Raji (cell line): Measurements from ENCODE around the gene PPP4R4.

ENCODE experiments used
- POLR2A ChIP-seq: IDR thresholded peaks from 2 replicates; pipeline ENCODE4 v1.6.1; 2011; ENCODE audit warnings: low read depth, low read length, control low read depth; ENCODE audit not compliant: insufficient read depth

Gene PPP4R4

GRCh38 chr14:94136575-94137331, 37.4 kb upstream of the PPP4R4 start:
- no peak for TF ChIP-seq POLR2A

- TF ChIP-seq POLR2A = no peak
Observed at GRCh38 chr14:94138251-94138650, 35.9 kb upstream of the PPP4R4 start.

GRCh38 chr14:94139006-94139405, 35.1 kb upstream of the PPP4R4 start:
- TF ChIP-seq POLR2A = no peak

- TF ChIP-seq POLR2A = no peak
Observed at GRCh38 chr14:94139421-94139820, 34.7 kb upstream of the PPP4R4 start.

- TF ChIP-seq POLR2A = no peak
Observed at GRCh38 chr14:94142247-94142646, 31.9 kb upstream of the PPP4R4 start.

GRCh38 chr14:94142836-94143235, 31.3 kb upstream of the PPP4R4 start:
- TF ChIP-seq POLR2A = no peak

- TF ChIP-seq POLR2A = no peak
Observed at GRCh38 chr14:94143239-94143638, 30.9 kb upstream of the PPP4R4 start.

DNA sequence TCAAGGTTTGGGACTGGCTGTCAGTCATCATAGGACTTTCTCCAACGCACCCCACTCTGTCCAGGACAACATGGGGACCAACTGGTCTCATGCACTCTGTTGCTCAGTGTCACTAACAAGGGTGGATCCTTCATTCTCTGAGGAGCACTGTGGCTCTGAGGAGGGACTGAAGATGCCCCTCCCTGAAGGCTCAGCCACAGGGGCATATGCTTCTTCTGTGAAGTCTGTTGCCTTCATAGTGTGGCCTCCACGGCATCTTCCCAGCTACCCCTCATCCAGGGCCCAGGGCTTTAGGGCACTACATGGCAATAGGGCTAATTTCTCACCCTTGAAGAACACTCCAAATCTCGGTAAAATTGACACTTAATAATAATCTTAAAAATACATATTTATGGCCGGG, 30.4 kb upstream of the PPP4R4 start:
- TF ChIP-seq POLR2A = no peak

DNA sequence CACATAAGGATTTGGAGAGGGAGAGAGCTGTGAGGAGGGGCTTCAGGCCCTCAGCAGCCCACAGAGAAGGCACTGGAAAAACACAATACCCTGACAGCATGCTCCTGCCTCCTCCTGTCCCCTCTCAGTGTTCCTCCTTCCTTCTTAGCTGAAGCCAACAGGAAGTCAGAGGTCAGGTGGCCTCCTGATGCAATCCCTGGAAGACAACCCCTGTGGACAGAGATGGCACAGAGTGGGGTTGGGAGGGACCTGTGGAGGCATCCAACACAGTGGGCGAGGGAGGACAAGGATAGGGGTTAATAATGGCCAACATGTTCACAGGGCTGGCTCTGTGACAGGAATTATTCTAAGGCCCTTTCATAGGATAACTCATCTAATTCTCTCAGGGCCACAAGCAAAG, 29.4 kb upstream of the PPP4R4 start:
- TF ChIP-seq POLR2A = no peak

DNA sequence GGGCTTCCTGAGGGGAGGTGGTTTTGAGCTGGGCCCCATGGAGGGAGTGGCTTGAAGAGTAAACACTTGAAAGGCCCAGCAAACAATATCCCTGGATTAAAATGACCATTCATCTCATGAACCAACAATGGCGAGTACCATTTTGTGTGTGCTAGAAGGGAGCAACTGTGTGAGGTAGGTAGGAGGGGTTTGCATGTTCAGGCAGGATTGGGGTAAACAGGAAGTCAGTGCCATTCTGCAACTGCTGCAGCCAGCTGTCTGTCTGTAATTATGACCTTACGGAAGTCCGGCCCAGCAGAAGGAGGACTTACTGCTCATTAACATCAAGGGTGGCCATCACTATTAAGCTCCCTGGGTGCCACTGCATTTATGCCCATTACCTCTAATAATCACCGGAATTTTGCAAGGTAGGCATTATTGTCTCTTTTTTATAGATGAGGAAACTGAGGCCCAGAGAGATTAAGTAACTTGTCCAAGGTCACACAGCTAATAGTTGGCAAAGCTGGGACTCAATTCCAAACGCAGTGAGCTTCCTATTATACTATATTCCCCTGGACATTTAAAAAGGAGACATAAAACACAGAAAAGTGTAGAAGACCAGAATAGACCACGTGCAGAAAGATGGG, 28.1 kb upstream of the PPP4R4 start:
- no peak for TF ChIP-seq POLR2A

DNA sequence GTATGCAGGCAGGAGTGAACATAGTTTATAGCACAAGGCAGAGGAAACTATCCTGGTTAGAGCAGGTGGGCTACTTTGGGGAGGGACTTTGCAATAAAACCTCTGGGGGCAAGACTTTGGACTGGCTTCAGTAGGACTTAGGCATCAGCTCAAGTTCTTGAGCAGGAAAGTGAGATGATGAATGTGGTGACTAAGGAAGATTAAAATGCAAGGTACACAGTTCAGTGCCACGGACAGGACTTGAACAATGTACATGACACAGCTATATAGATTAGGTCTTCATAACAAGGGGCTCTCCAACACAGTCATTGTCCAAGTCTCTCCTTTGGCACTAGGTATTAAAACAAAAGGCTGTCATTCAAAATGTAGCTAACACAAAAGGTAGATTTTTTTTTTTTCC, 21.4 kb upstream of the PPP4R4 start:
- TF ChIP-seq POLR2A = no peak

DNA sequence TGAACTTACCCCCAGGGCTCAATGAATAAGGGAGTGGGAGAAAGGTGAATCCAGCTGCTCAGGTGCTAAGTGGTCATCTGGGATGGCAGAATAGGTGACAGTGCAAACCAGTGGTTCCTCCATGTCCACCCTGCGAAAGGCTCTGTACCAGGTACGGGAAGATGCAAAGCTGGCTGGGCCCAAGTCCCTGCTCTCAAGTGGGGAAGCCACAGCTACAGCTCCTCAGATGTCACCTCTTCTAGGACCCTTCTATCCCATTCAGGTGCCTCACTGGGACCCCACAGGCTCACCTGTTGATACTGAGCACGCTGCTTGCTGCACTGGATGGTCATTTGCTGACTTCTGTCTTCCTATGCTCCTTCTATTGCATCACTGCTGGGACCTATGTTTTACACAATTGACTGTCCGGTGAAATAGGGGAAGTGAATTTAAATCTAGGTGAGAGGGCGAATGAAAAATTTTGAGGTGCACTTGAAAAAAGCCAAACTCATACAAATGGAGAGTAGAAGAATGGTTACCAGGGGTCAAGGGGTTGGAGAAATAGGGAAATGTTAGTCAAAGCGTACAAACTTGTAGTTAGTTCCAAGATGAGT, 20.3 kb upstream of the PPP4R4 start:
- TF ChIP-seq POLR2A = no peak

- no peak for TF ChIP-seq POLR2A
Observed at GRCh38 chr14:94157197-94157596, 16.9 kb upstream of the PPP4R4 start.

DNA sequence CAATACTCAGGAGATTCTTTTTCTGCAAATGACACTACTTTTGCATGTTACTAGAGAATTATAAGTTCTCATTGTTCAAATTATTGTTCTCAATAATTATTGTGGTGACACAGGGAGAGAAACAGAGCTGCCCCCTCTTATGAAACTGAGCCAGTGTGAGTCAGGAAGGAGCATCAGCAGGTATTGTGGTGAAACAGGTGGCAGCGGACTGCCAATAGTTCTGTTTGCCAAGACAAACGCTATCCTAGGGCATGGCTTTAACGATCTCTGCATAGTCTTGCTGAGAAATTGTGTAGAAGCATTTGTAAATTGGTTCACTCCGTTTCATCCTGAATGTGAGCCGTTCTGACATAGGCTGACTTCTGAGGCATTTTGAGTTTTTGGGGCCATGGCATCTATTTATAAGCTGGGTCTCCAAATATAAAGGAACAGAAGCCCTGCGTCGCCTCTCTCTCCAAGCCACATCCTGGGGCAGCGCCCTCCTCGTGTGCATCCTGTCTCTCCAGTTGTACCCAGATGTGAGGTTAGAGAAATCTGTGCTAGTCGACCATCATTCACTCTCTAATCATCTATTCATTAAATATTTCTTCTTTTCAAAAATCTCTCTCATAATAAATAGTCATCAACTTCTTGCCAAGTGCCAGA, 15.8 kb upstream of the PPP4R4 start:
- no peak for TF ChIP-seq POLR2A

DNA sequence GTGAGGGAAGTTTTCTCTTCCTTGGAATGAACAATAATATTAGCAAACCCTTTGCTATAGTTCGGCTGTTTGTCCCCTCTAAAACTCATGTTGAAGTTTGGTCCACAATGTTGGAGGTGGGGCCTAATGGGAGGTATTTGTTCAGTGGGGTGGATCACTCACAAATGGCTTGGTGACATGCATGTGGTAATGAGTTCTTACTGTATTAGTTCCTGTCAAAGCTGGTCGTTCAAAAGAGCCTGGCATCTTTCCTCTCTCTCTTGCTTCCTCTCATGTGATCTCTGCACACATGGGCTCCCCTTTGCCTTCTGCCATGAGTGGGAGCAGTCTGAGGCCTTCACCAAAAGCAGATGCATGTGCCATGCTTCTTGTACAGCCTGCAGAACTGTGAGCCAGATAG, 13.1 kb upstream of the PPP4R4 start:
- TF ChIP-seq POLR2A = no peak

- TF ChIP-seq POLR2A = no peak
Observed at GRCh38 chr14:94161981-94162380, 12.1 kb upstream of the PPP4R4 start.
